ENCODE data around the gene PRAMEF33.
"Not testable (repeated sequence)": the region's sequence is repeated elsewhere in the genome, so short reads cannot be mapped to it uniquely, and the experiment has no call there.

GRCh38 chr1:13279617-13280016 is 23.7 kb upstream of the PRAMEF33 start:
- not testable (repeated sequence) for TF ChIP-seq POLR2AphosphoS5, GABPA (IDR thresholded peaks at IDR 0.05; ENCODE audit: low read depth)
- TF ChIP-seq, protein P1, sequence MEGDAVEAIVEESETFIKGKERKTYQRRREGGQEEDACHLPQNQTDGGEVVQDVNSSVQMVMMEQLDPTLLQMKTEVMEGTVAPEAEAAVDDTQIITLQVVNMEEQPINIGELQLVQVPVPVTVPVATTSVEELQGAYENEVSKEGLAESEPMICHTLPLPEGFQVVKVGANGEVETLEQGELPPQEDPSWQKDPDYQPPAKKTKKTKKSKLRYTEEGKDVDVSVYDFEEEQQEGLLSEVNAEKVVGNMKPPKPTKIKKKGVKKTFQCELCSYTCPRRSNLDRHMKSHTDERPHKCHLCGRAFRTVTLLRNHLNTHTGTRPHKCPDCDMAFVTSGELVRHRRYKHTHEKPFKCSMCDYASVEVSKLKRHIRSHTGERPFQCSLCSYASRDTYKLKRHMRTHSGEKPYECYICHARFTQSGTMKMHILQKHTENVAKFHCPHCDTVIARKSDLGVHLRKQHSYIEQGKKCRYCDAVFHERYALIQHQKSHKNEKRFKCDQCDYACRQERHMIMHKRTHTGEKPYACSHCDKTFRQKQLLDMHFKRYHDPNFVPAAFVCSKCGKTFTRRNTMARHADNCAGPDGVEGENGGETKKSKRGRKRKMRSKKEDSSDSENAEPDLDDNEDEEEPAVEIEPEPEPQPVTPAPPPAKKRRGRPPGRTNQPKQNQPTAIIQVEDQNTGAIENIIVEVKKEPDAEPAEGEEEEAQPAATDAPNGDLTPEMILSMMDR (IDR thresholded peaks at IDR 0.05; ENCODE audit: insufficient read depth, low read length) = not testable (repeated sequence)
